ENCODE data around the gene MAGEA9B.
"Not testable (repeated sequence)": the region's sequence is repeated elsewhere in the genome, so short reads cannot be mapped to it uniquely, and the experiment has no call there.

Gene MAGEA9B

DNA sequence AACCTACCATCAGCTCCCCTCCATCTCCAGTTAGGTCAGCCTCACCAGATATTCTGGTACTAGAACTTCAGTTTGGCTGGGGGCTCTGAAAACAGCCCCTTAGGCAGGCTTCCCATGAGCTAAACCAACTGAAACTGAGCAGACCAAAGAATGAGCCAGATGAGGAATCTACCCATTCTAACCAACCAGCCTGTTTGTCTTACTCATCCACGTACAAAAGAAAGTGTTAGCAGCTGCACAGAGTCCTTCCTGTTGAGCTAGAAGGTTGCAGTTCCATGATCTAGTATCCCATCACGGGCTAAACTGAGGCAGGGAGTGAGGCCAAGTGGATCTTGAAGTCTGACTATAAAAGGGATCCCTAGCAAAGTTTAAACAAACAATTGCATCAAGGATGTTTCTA lies 17.5 kb downstream of the MAGEA9B start:
- DNase-seq: no peak

DNA sequence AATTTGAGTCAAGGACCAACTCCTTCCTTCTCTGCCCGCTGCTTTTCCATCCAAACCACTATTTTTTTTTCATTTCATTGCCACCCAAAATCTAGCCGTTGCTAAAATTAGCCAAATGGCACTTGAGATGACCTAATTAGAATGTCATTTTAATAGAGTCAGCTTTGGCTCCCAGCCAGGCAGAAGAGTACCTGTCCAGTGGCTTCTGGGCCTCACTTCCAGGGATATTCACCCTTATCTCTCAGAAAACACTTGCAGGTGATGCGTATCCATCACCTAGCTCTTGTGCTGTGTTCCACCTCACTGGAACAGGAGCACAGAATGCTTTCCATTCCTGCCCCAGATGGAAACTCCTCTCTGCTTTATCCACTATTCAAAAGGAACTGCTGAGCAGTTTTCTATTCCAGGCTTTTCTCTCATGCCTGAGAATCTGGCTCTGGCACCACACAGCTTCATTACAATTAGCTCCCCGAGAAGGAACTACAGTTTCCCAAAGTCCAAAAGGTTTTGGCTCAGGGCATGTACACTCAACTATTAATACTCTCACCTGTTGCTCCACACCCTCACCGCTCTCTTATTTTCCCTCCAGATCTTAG lies 18.5 kb downstream of the MAGEA9B start:
- no peak for DNase-seq

DNA sequence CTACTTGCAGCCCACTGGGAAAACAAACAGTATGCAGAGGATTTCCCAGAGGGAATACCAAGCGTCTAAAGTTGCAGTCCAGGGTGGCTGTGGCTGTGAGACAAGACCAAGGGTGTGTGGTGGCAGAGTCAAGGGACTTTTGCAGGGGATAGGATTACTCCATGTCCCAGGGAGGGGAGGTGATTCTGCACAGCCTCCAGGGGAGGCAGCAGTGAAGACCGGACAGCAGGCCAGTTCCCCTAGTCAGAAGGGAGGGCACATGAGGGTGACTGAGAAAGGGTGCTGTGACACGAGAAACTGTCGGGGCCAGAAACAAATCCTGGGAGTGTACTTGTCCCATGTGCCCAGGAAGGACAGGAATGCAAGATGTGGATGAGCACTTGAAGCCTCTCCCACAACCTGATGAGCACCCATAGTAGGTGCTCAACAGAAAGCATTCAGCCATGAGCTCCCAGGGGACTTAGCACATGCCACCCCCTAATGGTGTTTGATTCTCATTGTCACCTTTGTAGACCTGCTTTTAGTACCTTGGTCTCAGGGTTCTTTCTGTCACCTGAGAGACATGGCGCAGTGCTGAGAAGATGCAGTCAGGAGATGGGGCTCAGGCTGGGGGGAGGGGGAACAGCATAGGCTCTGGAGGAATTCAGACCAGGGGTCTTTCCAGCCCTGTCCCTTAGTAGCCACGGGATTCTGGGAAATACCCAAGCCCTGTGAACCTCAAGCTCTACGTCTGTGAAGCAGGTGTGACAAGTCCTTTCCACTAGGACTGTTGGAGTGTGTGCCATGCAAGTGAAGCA lies 19.4 kb downstream of the MAGEA9B start:
- no peak for DNase-seq

DNA sequence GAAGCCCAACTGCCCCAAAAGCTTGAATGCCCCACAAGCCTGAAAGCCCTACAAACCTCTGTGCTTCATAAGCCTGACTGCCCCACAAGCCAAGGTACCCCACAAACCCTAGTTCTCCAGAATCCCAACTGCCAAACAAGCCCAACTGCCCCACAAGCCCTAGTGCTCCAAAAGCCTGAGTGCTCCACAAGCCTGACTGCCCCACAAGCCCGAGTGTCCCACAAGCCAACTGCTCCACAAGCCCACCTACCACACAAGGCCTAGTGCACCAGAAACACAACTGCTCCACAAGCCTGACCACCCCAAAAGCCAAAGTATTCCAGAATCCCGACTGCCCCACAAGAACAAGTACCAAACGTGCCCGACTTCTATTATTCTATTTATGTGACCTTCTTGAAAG lies 23.9 kb downstream of the MAGEA9B start:
- DNase-seq: no peak

DNA sequence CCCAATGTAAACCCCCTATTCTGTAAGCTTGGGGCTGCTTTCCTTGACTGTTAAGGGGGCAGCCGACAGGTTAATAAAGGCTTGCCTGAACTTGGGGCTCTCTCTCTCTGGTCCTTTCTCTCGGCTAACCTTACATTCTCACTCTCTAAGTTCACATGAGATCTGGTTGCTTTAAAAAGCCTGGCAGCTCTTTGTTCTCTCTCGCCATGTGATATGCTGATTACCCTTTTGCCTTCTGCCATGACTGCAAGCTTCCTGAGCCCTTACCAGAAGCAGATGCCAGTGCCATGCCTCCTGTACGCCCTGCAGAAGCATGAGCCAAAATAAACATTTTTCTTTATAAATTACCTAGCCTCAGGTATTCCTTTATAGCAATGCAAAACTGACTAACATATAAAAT lies 32.0 kb downstream of the MAGEA9B start:
- not testable (repeated sequence) for DNase-seq

DNA sequence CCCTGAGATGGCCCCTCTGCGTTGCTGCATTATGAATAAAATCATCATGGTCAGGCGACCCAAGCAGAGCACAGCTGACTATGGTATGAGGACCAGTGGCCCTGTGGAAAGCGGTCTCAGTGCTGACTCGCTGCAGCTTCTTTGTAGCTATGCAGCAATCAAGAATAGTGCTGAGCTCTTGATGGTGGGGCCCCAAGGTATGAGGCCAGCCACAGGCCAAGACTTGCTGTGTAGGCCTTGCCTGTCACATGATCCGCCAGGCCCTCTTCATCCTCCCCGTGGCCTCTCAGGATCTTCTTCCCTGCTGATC lies 35.4 kb downstream of the MAGEA9B start:
- DNase-seq: not testable (repeated sequence)

DNA sequence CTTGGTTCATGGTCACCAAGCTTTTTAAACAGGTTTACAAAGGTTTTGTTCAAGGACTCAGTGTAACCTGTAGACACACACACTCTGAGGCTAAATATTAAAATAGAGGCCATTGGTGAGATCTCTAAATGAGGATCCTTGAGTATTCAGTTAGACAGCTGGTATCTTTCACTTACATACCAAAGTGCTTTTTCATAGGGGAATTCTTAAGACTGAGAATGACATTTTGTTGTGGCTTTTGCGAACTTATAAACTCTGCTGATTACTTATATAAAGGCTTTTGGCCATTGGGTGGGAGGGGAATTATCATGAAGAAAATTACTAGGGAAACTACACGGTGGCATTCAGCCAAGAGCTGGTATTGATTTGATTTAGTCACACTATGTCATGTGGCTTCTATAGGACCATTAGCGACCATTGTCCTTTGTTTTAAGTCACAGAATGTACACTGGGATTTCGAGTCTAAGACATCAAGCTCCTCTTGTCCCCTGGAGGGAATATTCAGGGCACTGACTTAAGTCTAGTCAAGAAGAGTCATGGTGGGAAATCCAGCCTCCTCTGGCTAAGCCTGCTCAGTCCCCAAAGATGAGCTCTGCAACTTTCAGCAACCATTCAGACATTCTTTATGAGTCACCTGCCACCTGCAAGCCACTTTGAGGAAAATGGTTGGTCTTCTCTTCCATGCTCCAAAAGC lies 35.9 kb downstream of the MAGEA9B start:
- DNase-seq: not testable (repeated sequence)

DNA sequence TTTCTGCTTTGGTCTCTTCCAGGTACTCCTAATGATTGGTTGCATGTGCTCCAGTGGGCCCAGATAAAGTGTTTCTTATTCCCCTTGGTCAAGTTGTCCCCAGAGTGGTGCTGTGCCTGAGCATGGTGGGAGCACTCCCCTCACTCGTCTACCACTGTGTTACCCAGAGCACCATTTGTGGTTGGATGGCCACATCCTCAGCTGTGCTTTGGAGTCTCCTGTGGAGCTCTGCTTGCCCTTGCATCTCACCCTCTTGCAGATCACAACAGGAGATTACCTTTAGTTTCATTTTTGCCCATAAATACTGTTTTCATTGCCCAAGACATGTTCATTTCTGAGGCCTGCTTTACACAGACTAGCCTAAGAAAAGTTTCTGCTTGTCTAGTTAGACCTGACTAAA lies 36.8 kb downstream of the MAGEA9B start:
- DNase-seq: not testable (repeated sequence)

DNA sequence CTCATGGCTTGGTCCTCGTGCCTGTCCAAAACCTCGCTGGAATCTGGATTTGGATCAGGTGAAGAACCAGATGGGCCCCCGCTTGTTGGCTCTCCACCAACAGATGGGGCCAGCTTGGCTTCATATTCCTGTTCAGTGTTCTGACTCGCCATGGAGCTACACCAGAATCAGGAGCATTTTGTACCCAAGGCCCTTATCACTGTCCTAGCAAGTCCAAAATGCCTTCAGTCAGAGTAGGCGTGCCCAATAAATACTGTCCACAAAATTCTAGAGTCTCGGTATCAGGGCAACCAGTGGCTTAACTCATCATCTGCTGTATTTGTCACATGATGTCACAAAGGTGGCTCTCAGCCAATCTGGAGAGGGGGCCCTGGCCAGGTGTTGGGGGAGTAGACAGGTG lies 37.6 kb downstream of the MAGEA9B start, which contains the start of gene HSFX3:
Gene HSFX3, minus strand, starts transcription at position 224 of the 400 bp plus-strand sequence. Its CDS starts 72 bp downstream, at position 152.
- not testable (repeated sequence) for DNase-seq

DNA sequence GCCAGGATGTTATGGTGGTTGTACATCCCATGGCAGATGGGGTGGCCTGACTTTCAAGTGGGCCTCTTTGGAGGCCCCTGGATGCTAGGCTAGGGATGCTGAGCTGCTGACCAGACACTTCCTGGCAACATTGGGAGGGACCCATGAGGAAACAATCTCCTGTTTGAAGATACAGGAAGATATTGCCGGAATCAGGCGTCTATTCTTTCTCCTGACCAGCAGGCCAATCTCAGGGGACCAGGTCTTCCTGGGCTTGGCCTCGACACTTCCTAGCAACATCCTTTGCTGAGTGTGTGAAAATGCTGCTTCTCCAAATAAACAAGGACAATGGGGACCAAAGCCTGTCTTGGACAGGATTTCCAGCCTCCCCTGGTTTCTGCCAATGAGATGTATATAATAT lies 39.5 kb downstream of the MAGEA9B start:
- not testable (repeated sequence) for DNase-seq

DNA sequence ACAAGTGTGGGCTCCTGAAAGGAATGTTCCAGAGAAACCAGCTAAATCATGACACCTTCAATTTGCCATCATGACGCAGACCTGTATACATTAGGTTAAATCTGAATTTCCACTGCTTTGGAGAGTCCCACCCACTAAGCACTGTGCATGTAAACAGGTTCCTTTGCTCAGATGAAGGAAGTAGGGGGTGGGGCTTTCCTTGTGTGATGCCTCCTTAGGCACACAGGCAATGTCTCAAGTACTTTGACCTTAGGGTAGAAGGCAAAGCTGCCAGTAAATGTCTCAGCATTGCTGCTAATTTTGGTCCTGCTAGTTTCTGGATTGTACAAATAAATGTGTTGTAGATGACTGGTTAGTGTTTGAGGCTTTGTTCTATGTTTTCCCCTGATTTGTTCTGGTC lies 40.3 kb downstream of the MAGEA9B start:
- DNase-seq: not testable (repeated sequence)

DNA sequence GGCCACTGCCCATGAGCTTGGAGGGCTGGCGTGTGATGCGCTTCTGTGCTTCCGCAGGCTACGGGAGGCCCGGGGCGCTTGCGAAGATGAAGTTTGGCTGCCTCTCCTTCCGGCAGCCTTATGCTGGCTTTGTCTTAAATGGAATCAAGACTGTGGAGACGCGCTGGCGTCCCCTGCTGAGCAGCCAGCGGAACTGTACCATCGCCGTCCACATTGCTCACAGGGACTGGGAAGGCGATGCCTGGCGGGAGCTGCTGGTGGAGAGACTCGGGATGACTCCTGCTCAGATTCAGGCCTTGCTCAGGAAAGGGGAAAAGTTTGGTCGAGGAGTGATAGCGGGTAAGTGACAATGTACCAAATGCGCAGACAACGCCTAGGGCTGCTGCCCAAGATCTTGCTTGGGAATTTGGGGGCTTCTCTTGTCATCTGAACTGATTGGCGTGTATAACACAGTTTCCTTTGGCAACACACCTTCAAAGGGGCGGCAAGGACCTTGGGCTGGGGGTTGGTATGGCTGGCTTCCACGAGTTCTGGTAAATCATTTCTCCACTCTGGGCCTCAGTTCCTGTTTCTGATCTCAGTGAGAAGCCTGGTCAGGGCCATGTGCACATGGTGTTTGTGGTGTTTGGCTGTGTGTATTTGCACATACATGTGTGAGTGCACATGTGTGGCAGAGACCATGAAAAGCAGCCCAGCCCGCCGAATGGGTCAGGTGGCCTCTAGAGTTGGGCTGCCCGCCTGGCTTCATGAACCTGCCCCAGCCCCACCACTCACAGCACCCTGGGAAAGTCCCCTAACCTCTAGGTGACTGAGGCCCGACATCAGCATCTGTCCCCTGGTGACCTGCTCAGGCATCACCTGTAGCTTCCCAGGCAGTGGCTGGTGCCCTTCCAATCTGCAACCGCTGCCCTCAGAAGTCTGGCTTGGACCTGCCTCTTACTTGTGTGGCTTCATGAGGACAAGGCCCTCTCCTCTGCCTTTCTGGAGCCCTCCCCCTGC lies 41.4 kb downstream of the MAGEA9B start:
- peak; percentile 33 for DNase-seq

DNA sequence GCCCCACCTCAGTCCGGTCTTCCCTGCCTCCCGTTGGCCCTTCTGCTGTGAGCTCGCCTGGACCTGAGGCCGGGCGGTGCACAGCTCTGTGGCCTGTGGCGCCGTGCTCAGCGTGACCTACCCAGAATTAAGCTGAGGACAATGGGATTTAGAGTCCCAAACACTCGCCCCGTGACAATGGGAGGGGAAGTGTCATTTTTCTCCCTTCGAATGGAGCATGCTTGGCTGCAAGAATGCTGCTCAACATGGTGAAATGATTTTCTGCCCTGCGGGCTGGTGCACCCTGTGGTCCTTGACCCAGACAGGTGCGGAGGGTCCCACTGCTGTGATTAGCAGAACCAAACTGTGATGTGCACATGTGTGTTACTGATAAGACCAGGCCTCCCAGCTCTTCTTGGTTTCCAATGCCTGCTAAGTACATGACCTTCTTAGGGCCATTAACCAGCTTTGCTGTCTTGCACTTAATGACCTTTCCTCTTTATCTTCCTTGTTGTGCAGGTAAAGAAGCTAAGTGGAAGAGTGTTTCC lies 45.7 kb downstream of the MAGEA9B start:
- no peak for DNase-seq

DNA sequence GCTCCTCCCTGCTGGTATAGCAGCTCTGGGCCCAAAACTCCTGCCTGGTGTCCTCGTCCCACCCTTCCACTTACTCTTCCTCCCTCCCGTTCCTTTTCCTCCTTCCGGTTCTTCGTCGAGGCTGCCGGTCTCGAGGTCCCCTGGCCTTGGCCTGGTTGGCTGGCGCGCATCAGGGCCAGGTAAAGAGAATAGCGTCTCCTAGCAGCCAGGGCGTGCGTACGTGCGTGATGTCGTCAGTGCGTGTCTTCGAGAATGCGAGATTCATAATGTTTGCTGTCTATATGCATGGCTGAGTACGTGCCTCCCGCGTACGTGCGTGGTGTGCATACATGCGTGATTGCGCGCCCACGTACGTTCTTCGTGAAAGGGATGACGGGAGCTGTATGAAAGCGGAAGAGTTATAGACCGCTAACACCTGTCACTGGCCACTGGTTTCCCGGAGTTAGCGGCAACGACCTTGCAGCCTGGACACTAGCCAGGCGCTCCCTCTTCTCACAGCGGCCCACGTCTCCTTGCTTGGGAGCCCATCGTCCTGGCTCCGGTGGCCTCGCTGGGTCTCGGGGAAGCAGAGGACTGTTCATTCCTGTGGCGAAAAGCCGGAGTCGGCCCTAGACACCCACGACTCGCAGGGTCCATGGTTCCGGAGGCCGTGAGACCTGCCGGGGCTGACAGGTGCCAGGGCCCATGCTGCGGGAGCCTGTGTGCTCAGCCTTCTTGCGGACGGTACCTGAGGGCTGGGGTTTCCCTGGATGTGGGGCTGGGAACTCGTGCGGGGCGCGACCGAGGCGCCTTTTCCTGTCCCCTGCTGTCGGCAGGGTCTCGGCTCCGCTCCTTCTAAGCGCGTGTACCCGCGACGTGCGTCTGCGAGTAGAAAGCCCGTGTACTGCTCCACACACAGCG lies 46.4 kb downstream of the MAGEA9B start, which contains the start of gene EOLA1:
Gene EOLA1, plus strand, starts transcription at position 392 of the 900 bp plus-strand sequence. CDS start 4,619 bp downstream, outside the sequence.
- peak; percentile 90 for DNase-seq

DNA sequence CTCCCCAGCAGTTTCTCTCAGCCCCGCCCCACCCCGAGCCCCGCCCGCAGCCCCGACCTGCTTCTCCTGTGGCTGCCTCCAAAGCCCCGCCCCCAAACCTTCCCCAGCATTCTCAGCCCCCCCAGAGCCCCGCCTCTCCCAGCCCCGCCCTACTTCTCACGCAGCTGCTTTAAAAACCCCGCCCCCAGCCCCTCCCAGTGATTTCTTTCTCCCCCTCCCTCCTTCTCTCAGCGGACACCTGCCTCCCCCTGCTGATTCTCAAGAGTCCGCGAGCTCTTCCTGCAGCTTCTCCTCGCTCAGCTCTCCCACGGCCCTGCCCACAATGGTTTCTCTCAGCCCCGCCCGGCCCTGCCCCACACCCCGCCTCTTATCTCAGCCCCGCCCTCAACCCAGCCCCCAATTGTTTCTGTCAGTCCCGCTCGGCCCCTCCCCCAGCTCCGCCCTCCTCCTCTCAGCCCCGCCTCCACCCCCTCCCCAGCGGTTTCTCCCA lies 47.1 kb downstream of the MAGEA9B start:
- DNase-seq: peak; percentile 92

DNA sequence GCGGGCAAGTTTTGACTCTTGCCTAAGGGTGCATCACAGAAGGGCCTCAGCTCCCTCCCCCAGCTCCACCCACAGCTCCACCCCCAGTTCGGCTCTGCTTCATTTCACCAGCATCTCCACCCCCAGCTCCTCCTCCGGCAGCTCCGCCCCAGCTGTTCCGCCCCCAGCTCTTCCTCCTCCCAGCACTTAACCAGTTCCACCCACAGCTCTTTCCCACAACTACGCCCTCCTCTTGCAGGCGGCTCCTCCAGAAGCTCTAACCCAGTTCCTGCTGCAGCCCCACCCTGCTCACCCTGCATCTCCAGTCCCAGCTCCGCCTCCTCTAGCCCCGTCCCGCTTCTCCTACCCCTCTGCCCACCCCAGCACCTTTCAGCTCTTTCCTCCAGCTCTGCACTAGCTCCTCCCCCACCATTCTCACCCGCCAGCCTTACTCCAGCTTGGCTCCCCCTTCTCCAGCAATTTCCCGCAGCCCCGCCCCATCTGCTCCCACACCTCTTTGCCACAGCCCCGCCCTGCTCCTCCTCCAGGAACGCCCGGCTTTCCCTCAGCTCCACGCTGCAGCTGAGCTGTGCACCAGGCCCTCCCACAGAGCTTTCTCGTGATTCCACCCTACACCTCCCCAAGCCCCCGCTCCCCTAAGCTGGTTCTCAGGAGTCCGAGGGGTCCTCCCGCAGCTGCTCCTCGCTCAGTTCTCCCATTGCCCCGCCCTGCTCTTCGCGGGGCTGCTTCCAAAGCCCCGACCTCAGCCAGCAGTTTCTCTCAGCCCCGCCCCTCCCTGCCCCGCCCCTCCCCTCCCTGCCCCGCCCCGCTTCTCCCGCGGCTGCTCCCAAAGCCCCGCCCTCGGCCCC lies 47.8 kb downstream of the MAGEA9B start:
- peak; percentile 88 for DNase-seq

DNA sequence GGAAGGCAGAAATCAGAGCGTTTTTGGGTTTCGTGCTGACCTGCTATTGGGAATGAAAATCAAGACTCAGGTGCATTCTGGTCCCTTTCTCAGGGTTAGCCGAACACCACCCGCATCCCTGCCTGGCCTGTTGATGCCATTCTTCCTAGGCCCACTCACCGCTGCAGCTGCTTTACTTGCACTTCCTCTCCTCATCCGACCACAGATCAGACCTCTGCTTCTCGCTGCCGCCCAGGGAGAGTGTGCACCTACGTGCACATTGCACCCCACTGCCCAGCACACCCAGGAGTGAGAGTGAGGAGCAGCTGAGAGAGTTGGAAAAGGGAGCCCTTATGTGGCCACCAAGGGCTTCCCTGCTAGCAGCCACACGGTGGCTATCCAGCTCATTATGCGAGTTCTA lies 49.8 kb downstream of the MAGEA9B start:
- DNase-seq: not testable (repeated sequence)

DNA sequence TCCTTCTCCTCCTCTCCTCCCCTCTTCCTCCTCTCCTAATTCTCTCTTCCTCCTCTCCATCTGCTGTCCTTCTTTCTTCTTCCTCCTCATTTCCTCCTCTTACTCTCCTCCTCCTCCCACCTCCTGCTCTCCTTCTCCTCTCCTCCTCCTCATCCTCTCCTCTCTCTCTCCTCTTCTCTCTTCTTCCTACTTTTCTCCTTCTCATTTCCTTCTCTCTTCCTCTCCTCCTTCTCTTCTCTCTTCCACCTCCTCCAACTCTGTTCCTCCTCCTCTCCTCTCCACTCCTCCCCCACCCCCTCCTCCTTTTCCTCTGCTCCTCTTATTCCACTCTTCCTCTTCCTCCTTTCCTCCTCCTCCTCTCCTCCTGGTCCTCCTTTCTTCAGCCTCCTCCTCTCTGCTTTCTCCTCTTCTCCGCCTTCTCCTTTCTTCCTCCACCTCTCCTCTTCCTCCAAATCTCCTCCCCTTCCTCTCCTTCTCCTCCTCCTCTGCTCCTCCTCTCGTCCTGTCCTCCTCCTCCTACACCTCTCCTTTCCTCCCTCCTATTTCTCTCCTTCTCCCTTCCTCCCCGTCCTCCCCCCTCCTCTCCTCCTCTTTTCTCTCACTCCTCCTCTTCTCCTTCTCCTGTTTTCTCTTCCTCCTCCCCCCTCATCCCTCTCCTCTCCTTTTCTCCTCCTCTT lies 52.2 kb downstream of the MAGEA9B start:
- DNase-seq: not testable (repeated sequence)

DNA sequence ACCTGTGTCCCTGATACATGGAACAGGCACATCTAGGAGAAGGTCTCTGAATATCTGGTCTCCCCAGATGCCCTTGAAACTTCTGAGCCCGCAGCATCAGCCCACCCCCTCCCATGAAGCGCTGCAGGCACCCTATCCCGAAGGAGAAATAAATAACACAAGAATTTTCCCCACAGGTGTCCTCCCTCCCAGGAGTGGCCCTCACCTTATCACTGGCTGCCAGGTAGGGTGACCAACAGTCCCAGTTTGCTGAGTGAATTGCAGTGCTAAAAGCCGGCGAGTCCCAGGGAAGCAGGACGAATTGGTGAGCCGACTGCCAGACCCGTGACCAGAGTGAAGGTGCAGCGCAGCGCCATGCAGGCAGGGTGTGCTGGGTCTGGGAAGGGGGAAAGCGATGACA lies 53.3 kb downstream of the MAGEA9B start:
- DNase-seq: not testable (repeated sequence)
